G401 (cell line): ENCODE data around the gene NFILZ. TPM values are rescaled to one million over a fixed set of nuclear protein-coding genes. Genes with fewer than 3 reads are reported as not detected.
A peak's percentile ranks its signal among the peaks of the same experiment; 100 is the strongest.

Source experiments
- DNase-seq: peaks from one replicate; pipeline ENCODE4 v3.0.0-alpha.2; 2015; ENCODE audit warnings: low spot score
- in situ Hi-C: cut with HindIII; loops from 2 replicates; pipeline ENCODE4 v1.10.0; 2016; ENCODE audit warnings: low sequenced_read_pairs, mixed read lengths
- total RNA-seq: library from RNA; depleted of rRNA; stranded (reverse); fragments of >200 nt; shearing (Covaris generic); gene quantifications from 2 replicates; pipeline ENCODE4 v1.2.3, GENCODE V29; 2014; rRNA removed

NFILZ gene, protein sequence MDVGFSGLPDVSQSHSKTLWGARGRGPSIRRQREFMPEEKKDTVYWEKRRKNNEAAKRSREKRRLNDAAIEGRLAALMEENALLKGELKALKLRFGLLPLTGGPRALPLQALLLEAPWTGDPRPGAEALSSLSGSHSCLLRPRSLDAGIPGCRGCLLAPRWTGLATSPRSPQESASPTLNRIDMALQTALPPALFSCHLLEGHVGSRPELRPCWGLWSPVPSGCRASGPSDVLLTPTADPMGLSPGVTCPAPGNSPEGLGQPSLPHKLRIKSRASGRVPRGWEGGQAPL
- not detected in 2 replicates for total RNA-seq

DNA sequence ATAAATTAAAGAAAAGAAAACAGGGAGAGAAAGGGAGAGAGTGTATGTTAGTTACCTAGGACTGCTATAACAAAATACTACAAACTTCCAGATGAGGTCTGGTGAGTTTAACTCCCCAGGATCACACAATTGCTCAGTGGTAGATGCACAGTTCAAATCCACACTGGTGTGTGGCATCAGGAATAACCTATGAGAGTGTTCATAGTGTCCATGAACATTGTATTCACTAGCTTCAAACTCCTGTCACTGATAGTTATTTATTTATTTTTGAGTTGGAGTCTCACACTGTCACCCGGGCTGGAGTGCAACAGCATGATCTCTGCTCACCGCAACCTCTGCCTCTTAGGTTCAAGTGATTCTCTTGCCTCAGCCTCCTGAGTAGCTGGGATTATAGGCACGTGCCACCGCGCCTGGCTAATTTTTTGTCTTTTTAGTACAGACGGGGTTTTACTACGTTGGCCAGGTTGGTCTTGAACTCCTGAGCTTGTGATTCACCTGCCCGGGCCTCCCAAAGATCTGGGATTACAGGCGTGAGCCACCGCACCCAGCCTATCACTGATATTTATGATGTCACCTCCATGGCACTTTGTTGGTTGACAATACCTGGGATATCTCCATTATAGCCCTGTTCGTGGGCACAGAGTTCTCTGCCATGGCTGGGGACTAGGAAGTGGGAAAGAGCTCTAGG, at the start of gene NFILZ:
NFILZ (plus strand) TSS at position 638 of the 688 bp plus-strand sequence. CDS start 46,133 bp downstream, outside the sequence.
- in situ Hi-C loops, result no loop called here
- no peak for DNase-seq

- peak; percentile 28 for DNase-seq
- in situ Hi-C loops, result no loop called here
These were observed 49.6 kb upstream of the NFILZ start for GRCh38 chr19:8580710-8581281.

GRCh38 chr19:8584965-8585893, 45.2 kb upstream of the NFILZ start:
- in situ Hi-C loops, result no loop called here
- no peak for DNase-seq

GRCh38 chr19:8585894-8586750, 44.3 kb upstream of the NFILZ start:
- in situ Hi-C loops, result no loop called here
- no peak for DNase-seq

DNA sequence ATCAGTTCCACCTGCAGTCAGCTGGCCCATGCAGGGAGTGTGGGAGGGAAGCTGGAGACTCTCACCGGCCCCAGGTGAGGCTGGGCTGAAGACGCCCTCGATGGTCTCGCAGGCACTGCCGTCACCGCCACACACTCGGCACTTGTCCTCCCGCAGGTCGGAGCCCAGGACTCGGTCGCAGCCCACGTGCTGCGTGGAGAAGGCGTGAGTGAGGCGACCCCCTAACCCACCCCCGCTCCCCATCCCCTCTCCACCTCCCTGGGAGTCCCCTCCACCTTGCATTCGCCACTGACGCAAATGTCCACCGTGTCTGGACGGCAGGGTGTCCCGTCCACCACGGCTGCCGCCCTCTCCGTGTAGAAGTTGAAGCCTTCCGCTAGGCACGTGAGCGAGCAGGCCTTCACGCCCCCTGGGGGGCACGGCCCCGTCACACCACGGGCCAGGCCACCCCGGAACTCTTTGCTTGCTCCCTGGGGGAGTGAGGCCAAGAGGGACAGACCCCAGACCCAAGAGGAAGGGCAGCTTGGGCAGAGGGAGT, 41.2 kb upstream of the NFILZ start:
- in situ Hi-C loops, result no loop called here
- no peak for DNase-seq

GRCh38 chr19:8592231-8593009, 38.0 kb upstream of the NFILZ start:
- in situ Hi-C loops, result no loop called here
- peak; percentile 22 for DNase-seq

DNA sequence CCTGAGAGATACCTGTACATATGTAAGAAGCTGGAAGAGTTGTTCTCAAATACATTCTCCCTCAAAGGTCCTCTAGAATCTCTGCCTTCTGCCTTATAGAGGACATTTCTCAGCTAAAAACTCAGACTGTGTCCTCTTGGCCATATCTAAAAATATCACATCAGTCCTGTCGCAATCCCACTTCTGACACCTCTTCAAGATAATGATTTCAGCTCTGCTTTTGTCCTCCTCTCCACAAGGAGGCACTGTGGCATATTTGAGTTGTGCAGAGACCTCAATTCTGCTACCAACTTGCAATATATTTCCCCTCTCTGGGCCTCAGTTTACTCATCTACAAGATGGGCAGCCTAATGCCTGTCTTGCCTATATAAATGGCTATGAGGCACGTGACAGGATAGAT, 36.5 kb upstream of the NFILZ start:
- no peak for DNase-seq
- in situ Hi-C loops, result no loop called here

DNA sequence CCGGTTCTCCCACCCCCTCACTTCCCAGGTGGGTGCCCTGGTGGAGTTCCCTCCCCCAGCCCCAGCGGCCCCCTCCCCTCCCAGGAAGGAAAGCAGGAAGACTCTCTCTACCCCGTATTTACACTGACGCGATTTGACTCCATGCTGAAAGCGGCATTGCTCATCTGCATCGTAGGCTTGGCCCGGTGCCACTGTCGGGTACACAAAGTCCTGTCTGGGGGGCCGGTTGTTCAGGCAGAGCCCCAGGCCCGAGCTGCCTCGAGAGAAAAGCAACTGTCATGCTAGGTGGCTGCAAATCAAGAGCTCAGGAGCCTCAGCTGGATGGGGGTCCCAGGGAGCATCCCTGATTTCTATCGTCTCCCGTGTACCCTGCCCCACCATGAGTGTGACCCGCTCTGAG, 34.8 kb upstream of the NFILZ start:
- DNase-seq, result no peak
- in situ Hi-C loops, result no loop called here

DNA sequence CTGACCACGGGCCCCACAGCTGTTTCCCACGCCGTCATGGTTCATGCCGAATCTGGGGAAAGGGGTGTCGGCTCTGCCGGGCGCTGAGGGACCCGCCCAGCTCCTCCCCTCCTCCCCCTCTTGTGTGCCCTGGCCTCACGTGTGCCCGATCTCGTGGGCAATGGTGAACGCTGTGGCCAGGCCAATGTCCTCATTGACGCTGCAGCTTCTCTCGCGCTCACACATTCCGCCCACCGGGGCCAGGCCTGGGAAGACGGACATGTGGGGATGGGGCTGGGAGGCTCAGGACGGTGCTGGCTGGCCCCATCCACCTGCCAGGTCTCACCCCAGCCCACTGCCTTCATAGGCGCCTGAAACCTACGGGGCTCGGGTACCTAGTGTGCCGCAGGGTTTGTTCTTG, 34.3 kb upstream of the NFILZ start:
- in situ Hi-C loops, result no loop called here
- DNase-seq, result no peak

DNA sequence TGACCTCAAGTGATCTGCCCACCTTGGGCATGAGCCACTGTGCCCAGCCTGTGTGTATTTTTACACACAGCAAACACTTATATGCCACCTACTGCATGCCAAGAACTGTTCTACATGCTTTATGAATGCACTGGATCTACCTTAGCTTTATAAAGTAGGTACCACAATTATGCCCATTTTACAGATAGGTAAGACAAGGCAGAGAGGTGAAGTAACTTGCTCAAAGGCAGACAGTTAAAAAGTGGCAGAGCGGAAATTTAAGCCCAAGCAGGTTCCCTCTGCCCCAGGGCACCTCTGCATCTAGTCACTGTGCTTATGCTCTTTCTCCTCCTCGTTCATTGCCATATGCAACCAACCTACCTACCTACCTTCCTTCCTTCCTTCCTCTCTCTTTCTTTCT, 30.4 kb upstream of the NFILZ start:
- in situ Hi-C loops, result no loop called here
- DNase-seq, result no peak

DNA sequence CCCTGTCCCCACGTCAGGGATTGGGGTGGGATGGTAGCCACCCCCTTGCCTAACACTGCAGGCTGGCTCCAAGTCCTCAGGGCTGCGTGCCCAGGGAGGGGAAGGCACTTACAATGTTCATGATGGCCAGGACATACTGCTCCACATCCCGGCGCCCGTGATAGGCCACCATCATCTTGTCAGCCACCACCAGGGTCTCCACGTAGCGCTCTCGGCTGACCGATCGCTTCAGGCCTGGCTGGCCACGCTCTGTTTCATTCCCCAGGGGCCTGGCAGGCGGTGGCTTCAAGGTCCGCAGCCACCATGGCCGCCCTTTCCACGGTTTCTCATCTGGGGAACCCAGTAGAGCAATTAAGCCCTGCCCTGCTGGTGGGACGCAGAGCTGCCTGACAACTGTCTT, 29.6 kb upstream of the NFILZ start:
- in situ Hi-C loops, result no loop called here
- DNase-seq, result no peak

DNA sequence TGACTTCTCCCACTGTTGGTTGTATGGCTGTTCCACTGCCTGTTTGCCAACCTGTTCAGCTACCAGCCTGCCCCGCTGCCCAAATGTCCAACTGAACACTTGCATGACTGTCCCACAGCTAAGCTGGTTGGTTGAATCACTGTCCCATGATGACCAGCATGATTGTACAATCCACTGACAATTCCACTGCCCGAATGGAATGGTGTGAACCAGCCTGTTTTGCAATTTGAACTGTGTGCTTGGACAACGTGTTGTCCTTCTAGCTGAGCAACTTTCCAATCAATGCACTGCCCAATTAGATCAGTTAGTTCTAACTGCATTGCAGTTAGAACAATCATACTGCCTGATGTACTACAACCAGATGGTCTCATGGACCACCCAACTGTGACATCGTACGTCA, 28.6 kb upstream of the NFILZ start:
- in situ Hi-C loops, result no loop called here
- DNase-seq, result no peak

GRCh38 chr19:8605514-8605913, 24.9 kb upstream of the NFILZ start:
- in situ Hi-C loops, result no loop called here
- no peak for DNase-seq

DNA sequence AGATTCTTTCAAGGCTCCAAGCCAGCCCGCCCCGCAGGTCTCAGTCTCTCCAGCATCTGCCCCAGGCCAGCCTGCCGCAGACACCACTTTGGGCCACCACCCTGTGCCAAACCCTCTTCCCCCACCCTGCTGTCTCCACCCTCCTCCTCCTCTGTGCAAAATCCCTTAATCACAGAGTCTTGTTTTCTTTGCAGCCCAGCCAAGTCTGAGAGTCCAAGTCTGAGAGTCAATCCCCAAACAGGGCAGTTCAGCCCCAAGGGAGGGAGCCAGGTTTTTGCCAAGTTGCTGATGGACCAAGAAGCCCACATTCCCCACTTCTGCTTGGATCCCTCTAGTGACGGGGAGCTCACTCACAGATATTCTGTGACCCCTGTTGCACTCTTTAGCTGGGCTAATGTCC, 23.0 kb upstream of the NFILZ start:
- in situ Hi-C loops, result no loop called here
- DNase-seq, result no peak

GRCh38 chr19:8608941-8609278, 21.5 kb upstream of the NFILZ start:
- in situ Hi-C loops, result no loop called here
- no peak for DNase-seq

GRCh38 chr19:8609279-8610040, 21.0 kb upstream of the NFILZ start:
- DNase-seq, result peak; percentile 13
- in situ Hi-C loops, result no loop called here
